Esophagus muscularis mucosa (tissue), 4 donors: ENCODE data around the gene ITGAX.

ENCODE experiments used
- EP300 ChIP-seq: sonication (generic); formaldehyde crosslinking; IDR thresholded peaks from one replicate; pipeline ENCODE4 v1.6.1; 2017; ENCODE audit warnings: antibody characterized with exemption
- POLR2A ChIP-seq: fragments of 450-650 bp; IDR thresholded peaks from one replicate; pipeline ENCODE4 v1.6.1; 2017; ENCODE audit warnings: antibody characterized with exemption, moderate library complexity, mild to moderate bottlenecking, low read depth
- TF ChIP-seq, protein P1 (sequence below), 3 experiments: fragments of 200-600 bp in 2 of 3; fragments of 450-650 bp in 1 of 3; sonication (generic) in 2 of 3; IDR thresholded peaks; one replicate each; pipeline ENCODE4 v1.5.1; 2017 to 2019; ENCODE audit warnings: antibody characterized with exemption in 3 of 3, mild to moderate bottlenecking in 2 of 3, moderate library complexity in 1 of 3

DNA sequence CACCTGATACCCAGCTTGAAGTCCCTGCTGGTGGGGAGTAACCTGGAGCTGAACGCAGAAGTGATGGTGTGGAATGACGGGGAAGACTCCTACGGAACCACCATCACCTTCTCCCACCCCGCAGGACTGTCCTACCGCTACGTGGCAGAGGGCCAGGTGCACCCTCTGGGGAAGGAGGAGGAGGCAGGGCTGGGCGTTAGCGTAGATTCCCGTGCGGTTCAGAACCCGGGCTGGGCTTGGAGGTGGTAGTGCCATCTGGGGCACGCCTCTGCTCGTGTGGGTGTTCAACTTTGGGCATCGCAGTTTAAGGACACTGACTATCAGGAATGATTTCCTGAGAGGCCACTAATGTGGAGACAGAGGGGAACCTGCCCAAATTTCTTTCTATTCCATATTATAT is 18.3 kb downstream of the ITGAX start:
- TF ChIP-seq, protein P1, sequence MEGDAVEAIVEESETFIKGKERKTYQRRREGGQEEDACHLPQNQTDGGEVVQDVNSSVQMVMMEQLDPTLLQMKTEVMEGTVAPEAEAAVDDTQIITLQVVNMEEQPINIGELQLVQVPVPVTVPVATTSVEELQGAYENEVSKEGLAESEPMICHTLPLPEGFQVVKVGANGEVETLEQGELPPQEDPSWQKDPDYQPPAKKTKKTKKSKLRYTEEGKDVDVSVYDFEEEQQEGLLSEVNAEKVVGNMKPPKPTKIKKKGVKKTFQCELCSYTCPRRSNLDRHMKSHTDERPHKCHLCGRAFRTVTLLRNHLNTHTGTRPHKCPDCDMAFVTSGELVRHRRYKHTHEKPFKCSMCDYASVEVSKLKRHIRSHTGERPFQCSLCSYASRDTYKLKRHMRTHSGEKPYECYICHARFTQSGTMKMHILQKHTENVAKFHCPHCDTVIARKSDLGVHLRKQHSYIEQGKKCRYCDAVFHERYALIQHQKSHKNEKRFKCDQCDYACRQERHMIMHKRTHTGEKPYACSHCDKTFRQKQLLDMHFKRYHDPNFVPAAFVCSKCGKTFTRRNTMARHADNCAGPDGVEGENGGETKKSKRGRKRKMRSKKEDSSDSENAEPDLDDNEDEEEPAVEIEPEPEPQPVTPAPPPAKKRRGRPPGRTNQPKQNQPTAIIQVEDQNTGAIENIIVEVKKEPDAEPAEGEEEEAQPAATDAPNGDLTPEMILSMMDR (IDR thresholded peaks at IDR 0.05) = no peak
- TF ChIP-seq POLR2A = no peak
- no peak for TF ChIP-seq EP300
